ENCODE measurements around the gene PTPRH. TPM values are rescaled to one million over a fixed set of nuclear protein-coding genes. Genes with fewer than 3 reads are reported as not detected.
A peak's percentile ranks its signal among the peaks of the same experiment; 100 is the strongest.

The PTPRH gene
- total RNA-seq, 1 experiment from 2014 or later, result 0.17 TPM

DNA sequence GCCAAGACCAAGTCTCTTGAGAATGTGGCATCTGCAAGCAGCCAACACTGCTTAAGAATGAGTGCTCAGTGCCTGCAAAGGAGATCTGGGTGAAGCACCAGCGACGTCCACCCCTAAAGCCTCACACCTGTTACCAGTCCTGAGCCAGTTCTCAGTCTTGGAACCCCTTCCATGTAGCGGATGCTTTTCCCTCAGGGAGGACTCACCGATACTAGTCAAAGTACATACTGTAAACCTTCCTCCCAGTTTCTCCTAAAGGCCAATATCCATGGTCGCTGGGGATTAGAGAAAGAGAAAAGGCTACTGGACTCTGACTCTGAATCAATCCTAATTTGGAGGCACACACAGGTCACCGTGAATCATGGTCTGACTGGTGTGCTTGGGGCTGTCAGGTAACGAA is 4.2 kb upstream of the PTPRH start:
- H3K4me3 ChIP-seq (ENCODE audit: low read depth, low read length, poor library complexity, severe bottlenecking), result no peak overlapping the region
- no peaks in the 10 kb centered on the region for H3K27me3 ChIP-seq (replicated peaks; ENCODE audit: insufficient read depth, low read depth, low read length, poor library complexity)
- CTCF ChIA-PET, result no interaction called here
- H3K36me3 ChIP-seq (ENCODE audit: insufficient read depth, low read length, poor library complexity, severe bottlenecking), result no peaks in the 10 kb centered on the region
- peaks cover 3% of the 10 kb centered on the region for H3K4me1 ChIP-seq (ENCODE audit: insufficient read depth, low read length, poor library complexity, severe bottlenecking)
- no peaks in the 10 kb centered on the region for H3K9me3 ChIP-seq (ENCODE audit: low read depth, low read length, poor library complexity, severe bottlenecking)
- no peak for TF ChIP-seq EZH2 (IDR thresholded peaks at IDR 0.05; ENCODE audit: borderline replicate concordance, low read depth, low read length, poor library complexity, severe bottlenecking)
- TF ChIP-seq, protein P1, sequence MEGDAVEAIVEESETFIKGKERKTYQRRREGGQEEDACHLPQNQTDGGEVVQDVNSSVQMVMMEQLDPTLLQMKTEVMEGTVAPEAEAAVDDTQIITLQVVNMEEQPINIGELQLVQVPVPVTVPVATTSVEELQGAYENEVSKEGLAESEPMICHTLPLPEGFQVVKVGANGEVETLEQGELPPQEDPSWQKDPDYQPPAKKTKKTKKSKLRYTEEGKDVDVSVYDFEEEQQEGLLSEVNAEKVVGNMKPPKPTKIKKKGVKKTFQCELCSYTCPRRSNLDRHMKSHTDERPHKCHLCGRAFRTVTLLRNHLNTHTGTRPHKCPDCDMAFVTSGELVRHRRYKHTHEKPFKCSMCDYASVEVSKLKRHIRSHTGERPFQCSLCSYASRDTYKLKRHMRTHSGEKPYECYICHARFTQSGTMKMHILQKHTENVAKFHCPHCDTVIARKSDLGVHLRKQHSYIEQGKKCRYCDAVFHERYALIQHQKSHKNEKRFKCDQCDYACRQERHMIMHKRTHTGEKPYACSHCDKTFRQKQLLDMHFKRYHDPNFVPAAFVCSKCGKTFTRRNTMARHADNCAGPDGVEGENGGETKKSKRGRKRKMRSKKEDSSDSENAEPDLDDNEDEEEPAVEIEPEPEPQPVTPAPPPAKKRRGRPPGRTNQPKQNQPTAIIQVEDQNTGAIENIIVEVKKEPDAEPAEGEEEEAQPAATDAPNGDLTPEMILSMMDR (conservative IDR thresholded peaks at IDR 0.05; ENCODE audit: low read depth, low read length), result no peak
- intact Hi-C loops (cut with micrococcal nuclease; ENCODE audit: unreplicated experiment), result no loop called here
- no peak for DNase-seq (ENCODE audit: low spot score)
- POLR2A ChIA-PET (ENCODE audit: low non-redundant PET), result no interaction called here
- BruUV-seq (replicated peaks), result no TSS peak
- no peak overlapping the region for H3K27ac ChIP-seq (ENCODE audit: low read depth, low read length, poor library complexity, severe bottlenecking)

DNA sequence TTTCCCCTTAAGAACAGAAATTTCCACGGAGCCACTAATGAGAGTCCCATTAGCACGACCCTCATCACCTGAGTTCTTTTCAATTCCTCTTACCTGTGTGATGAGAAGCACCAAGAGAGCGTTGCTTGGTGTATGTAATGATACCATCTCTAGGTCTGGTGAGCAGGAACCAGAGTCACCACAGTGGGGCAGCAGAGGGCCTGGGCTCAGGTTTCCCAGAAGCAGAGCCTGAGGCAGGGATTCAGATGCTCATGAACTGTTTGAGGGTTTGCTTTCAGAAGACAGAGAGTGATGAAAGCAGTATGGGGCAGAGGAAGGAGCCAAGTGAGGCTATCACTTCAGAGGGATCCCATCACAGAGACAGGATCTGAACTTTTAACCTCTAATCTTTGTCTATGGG is 3.1 kb upstream of the PTPRH start:
- ChIA-PET POLR2A (ENCODE audit: low non-redundant PET) (no interaction called here), CTCF (no interaction called here)
- Histone ChIP-seq H3K27me3 (replicated peaks; ENCODE audit: insufficient read depth, low read depth, low read length, poor library complexity) (no peaks in the 10 kb centered on the region), H3K9me3 (ENCODE audit: low read depth, low read length, poor library complexity, severe bottlenecking) (no peaks in the 10 kb centered on the region), H3K4me1 (ENCODE audit: insufficient read depth, low read length, poor library complexity, severe bottlenecking) (peaks cover 3% of the 10 kb centered on the region), H3K36me3 (ENCODE audit: insufficient read depth, low read length, poor library complexity, severe bottlenecking) (no peaks in the 10 kb centered on the region), H3K27ac (ENCODE audit: low read depth, low read length, poor library complexity, severe bottlenecking) (no peak overlapping the region), H3K4me3 (ENCODE audit: low read depth, low read length, poor library complexity, severe bottlenecking) (no peak overlapping the region)
- no TSS peak for BruUV-seq (replicated peaks)
- peak; percentile 53 for DNase-seq (ENCODE audit: low spot score)
- TF ChIP-seq, protein P1 (conservative IDR thresholded peaks at IDR 0.05; ENCODE audit: low read depth, low read length), result peak; percentile 48
- TF ChIP-seq EZH2 (IDR thresholded peaks at IDR 0.05; ENCODE audit: borderline replicate concordance, low read depth, low read length, poor library complexity, severe bottlenecking), result no peak
- intact Hi-C loops (cut with micrococcal nuclease; ENCODE audit: unreplicated experiment), result no loop called here

DNA sequence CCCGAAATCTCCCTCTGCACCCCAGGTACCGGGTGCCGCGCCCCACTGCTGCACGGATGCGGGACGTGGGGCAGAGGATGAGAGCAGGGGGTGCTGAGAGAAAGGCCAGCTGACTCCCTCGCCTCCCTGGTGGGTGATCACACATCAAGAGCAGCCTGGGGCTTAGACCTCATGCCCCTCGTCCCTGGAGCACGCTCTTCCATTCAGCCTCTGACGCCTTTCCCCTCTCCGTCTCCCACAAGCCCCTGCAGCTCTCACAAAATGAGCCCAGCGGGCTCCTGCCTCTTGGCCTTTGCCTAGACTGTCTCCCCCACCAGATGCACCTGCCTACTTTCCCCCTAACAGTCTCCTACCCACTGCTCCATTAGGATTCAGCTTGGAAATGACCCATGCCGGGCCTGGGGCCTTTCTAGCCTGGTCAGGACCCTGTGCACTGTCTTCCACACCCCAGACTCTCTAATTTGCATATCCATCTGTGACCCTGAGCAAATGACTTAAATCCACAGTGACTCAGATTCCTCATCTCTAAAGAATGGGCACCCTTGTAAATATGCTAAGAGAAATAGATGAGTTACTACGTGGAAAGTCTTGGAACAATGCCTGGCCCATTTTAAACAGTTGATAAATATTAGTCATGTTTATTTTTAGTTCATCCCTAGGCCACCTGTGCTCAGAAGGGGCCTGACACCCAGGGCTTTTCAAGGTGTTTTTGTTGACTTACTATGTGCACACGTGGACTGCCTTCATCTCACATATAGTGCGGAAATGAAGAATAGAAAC is 582 bp upstream of the PTPRH start:
- Histone ChIP-seq H3K9me3 (ENCODE audit: low read depth, low read length, poor library complexity, severe bottlenecking) (no peaks in the 10 kb centered on the region), H3K4me1 (ENCODE audit: insufficient read depth, low read length, poor library complexity, severe bottlenecking) (no peaks in the 10 kb centered on the region), H3K27me3 (replicated peaks; ENCODE audit: insufficient read depth, low read depth, low read length, poor library complexity) (no peaks in the 10 kb centered on the region), H3K4me3 (ENCODE audit: low read depth, low read length, poor library complexity, severe bottlenecking) (no peak overlapping the region), H3K27ac (ENCODE audit: low read depth, low read length, poor library complexity, severe bottlenecking) (no peak overlapping the region), H3K36me3 (ENCODE audit: insufficient read depth, low read length, poor library complexity, severe bottlenecking) (no peaks in the 10 kb centered on the region)
- ChIA-PET CTCF (no interaction called here), POLR2A (ENCODE audit: low non-redundant PET) (no interaction called here)
- DNase-seq (ENCODE audit: low spot score), result peak; percentile 47
- intact Hi-C loops (cut with micrococcal nuclease; ENCODE audit: unreplicated experiment), result no loop called here
- TF ChIP-seq, protein P1 (conservative IDR thresholded peaks at IDR 0.05; ENCODE audit: low read depth, low read length), result no peak
- no peak for TF ChIP-seq EZH2 (IDR thresholded peaks at IDR 0.05; ENCODE audit: borderline replicate concordance, low read depth, low read length, poor library complexity, severe bottlenecking)
- BruUV-seq (replicated peaks), result no TSS peak

Data from A673 (cell line).